Trophoblast cell (in vitro differentiated cells and primary cell): ENCODE data around the gene KLC1.
A peak's percentile ranks its signal among the peaks of the same experiment; 100 is the strongest.

ENCODE experiments used
- DNase-seq, 2 donors: peaks; one replicate each; pipeline ENCODE4 v3.0.0-alpha.2; 2016
- H2AFZ ChIP-seq: 2 replicates; pipeline ENCODE4 v1.6.1; 2013; ENCODE audit warnings: low read length, moderate library complexity, mild to moderate bottlenecking; ENCODE audit not compliant: insufficient read depth, poor library complexity
- H2AK5ac ChIP-seq: 2 replicates; pipeline ENCODE4 v1.6.1; 2013; ENCODE audit warnings: mild to moderate bottlenecking, low read length
- H2BK120ac ChIP-seq: 2 replicates; pipeline ENCODE4 v1.6.1; 2013; ENCODE audit warnings: low read length, mild to moderate bottlenecking, moderate library complexity; ENCODE audit not compliant: insufficient read depth, poor library complexity
- H2BK12ac ChIP-seq: 2 replicates; pipeline ENCODE4 v1.6.1; 2013; ENCODE audit warnings: mild to moderate bottlenecking, low read length, moderate library complexity
- H2BK5ac ChIP-seq: 2 replicates; pipeline ENCODE4 v1.6.1; 2013; ENCODE audit warnings: low read length, low read depth, moderate library complexity, mild to moderate bottlenecking; ENCODE audit not compliant: poor library complexity
- H3K14ac ChIP-seq: 2 replicates; pipeline ENCODE4 v1.6.1; 2013; ENCODE audit warnings: mild to moderate bottlenecking, low read length
- H3K18ac ChIP-seq: 2 replicates; pipeline ENCODE4 v1.6.1; 2013; ENCODE audit warnings: mild to moderate bottlenecking, low read length
- H3K23ac ChIP-seq: 2 replicates; pipeline ENCODE4 v1.6.1; 2013; ENCODE audit warnings: low read length
- H3K27ac ChIP-seq: 2 replicates; pipeline ENCODE4 v1.5.1; 2013; ENCODE audit warnings: low read depth, mild to moderate bottlenecking, inconsistent platforms, low read length, moderate library complexity
- H3K27me3 ChIP-seq: 2 replicates; pipeline ENCODE4 v1.6.1; 2013; ENCODE audit warnings: inconsistent platforms, mild to moderate bottlenecking, low read length, moderate library complexity; ENCODE audit not compliant: insufficient read depth
- H3K36me3 ChIP-seq, 2 experiments: 1 replicate in 1 of 2; 2 replicates in 1 of 2; pipeline ENCODE4 v1.6.1; 2013; ENCODE audit warnings: low read length in 2 of 2, mild to moderate bottlenecking in 2 of 2, moderate library complexity in 1 of 2; ENCODE audit not compliant: insufficient read depth in 2 of 2, control insufficient read depth in 1 of 2
- H3K4ac ChIP-seq: 2 replicates; pipeline ENCODE4 v1.6.1; 2013; ENCODE audit warnings: low read depth, mild to moderate bottlenecking, low read length, moderate library complexity
- H3K4me1 ChIP-seq, 2 experiments: 1 replicate in 1 of 2; 2 replicates in 1 of 2; pipeline ENCODE4 v1.6.1; 2013; ENCODE audit warnings: low read length in 2 of 2, mild to moderate bottlenecking in 2 of 2, moderate library complexity in 1 of 2; ENCODE audit not compliant: insufficient read depth in 2 of 2, control insufficient read depth in 1 of 2
- H3K4me2 ChIP-seq: 2 replicates; pipeline ENCODE4 v1.6.1; 2013; ENCODE audit warnings: inconsistent platforms, mild to moderate bottlenecking, low read length, moderate library complexity
- H3K4me3 ChIP-seq: 2 replicates; pipeline ENCODE4 v1.5.1; 2013; ENCODE audit warnings: mild to moderate bottlenecking, low read depth, low read length, inconsistent platforms
- H3K79me1 ChIP-seq: one replicate; pipeline ENCODE4 v1.6.1; 2013; ENCODE audit warnings: low read length
- H3K79me2 ChIP-seq: 2 replicates; pipeline ENCODE4 v1.6.1; 2013; ENCODE audit warnings: low read length, mild to moderate bottlenecking; ENCODE audit not compliant: control insufficient read depth, insufficient read depth, poor library complexity
- H3K9ac ChIP-seq: 2 replicates; pipeline ENCODE4 v1.6.1; 2013; ENCODE audit warnings: mild to moderate bottlenecking, low read length
- H3K9me3 ChIP-seq: 2 replicates; pipeline ENCODE4 v1.6.1; 2013; ENCODE audit warnings: low read depth, mild to moderate bottlenecking, control low read depth, inconsistent platforms, low read length; ENCODE audit not compliant: insufficient read depth
- H4K12ac ChIP-seq: 2 replicates; pipeline ENCODE4 v1.6.1; 2013; ENCODE audit warnings: low read depth, mild to moderate bottlenecking, low read length, moderate library complexity
- H4K8ac ChIP-seq: 2 replicates; pipeline ENCODE4 v1.6.1; 2013; ENCODE audit warnings: low read depth, mild to moderate bottlenecking, low read length, moderate library complexity
- H4K91ac ChIP-seq: one replicate; pipeline ENCODE4 v1.6.1; 2013; ENCODE audit warnings: low read depth, mild to moderate bottlenecking, low read length, moderate library complexity
- WGBS: extraction: QIAGEN DNeasy Blood & Tissue Kit; methylation state at CpG from one replicate; pipeline ENCODE4 v1.1.7; 2013; ENCODE audit warnings: missing lambda C conversion rate; ENCODE audit not compliant: insufficient read length, insufficient coverage; ENCODE audit errors: extremely low coverage; 5-methylcytosine and 5-hydroxymethylcytosine counted together

KLC1 gene

GRCh38 chr14:103621860-103622259 is 7.2 kb upstream of the KLC1 start:
- Histone ChIP-seq H3K4me3 (no peak overlapping the region), H2BK12ac (no peak overlapping the region), H3K36me3 (no peaks in the 10 kb centered on the region), H3K4ac (no peak overlapping the region), H2BK120ac (no peak overlapping the region), H3K23ac (no peak overlapping the region), H2BK5ac (no peak overlapping the region), H3K18ac (no peak overlapping the region), H3K9ac (no peak overlapping the region), H4K8ac (no peak overlapping the region), H2AK5ac (no peak overlapping the region), H3K4me2 (no peak overlapping the region), H3K27me3 (no peaks in the 10 kb centered on the region), H3K4me1 (peaks cover 0 to 4% of the 10 kb centered on the region in 2 experiments), H3K79me1 (peaks cover 3% of the 10 kb centered on the region), H3K79me2 (no peaks in the 10 kb centered on the region), H4K91ac (no peak overlapping the region), H3K9me3 (peaks cover 2% of the 10 kb centered on the region), H3K14ac (no peak overlapping the region), H4K12ac (no peak overlapping the region), H2AFZ (no peak overlapping the region), H3K27ac (no peak overlapping the region)
- DNase-seq: no peak
- WGBS: no CpG with 5 or more reads among the region's 5 CpGs

GRCh38 chr14:103623308-103623707 is 5.7 kb upstream of the KLC1 start:
- H3K79me1 ChIP-seq: peaks cover 4% of the 10 kb centered on the region
- H3K4ac ChIP-seq: no peak overlapping the region
- peaks cover 7 to 11% of the 10 kb centered on the region in 2 experiments for H3K4me1 ChIP-seq
- WGBS: no CpG with 5 or more reads among the region's 4 CpGs
- no peak overlapping the region for H2BK120ac ChIP-seq
- H3K4me2 ChIP-seq: no peak overlapping the region
- H3K27ac ChIP-seq: no peak overlapping the region
- no peak overlapping the region for H2BK5ac ChIP-seq
- no peak overlapping the region for H2BK12ac ChIP-seq
- H4K12ac ChIP-seq: no peak overlapping the region
- no peak overlapping the region for H2AK5ac ChIP-seq
- no peak overlapping the region for H3K18ac ChIP-seq
- peaks cover under 1% of the 10 kb centered on the region for H3K79me2 ChIP-seq
- no peak overlapping the region for H2AFZ ChIP-seq
- H3K9me3 ChIP-seq: no peaks in the 10 kb centered on the region
- no peak overlapping the region for H3K4me3 ChIP-seq
- H3K36me3 ChIP-seq: no peaks in the 10 kb centered on the region
- H3K9ac ChIP-seq: no peak overlapping the region
- H4K8ac ChIP-seq: no peak overlapping the region
- no peak overlapping the region for H3K14ac ChIP-seq
- H4K91ac ChIP-seq: no peak overlapping the region
- no peak overlapping the region for H3K23ac ChIP-seq
- DNase-seq: no peak
- no peaks in the 10 kb centered on the region for H3K27me3 ChIP-seq

- no peak overlapping the region for H2BK120ac ChIP-seq
- peak overlapping the region; percentile 8 for H2BK12ac ChIP-seq
- H3K4ac ChIP-seq: no peak overlapping the region
- no peak overlapping the region for H4K12ac ChIP-seq
- H3K27me3 ChIP-seq: no peaks in the 10 kb centered on the region
- WGBS: no CpG with 5 or more reads among the region's 16 CpGs
- no peak overlapping the region for H3K18ac ChIP-seq
- peak overlapping the region; percentile 77 for H2AK5ac ChIP-seq
- H3K9ac ChIP-seq: no peak overlapping the region
- peaks cover 6% of the 10 kb centered on the region for H3K79me2 ChIP-seq
- no peak overlapping the region for H3K27ac ChIP-seq
- peak overlapping the region; percentile 52 for H4K91ac ChIP-seq
- H4K8ac ChIP-seq: no peak overlapping the region
- peaks cover 9 to 13% of the 10 kb centered on the region in 2 experiments for H3K4me1 ChIP-seq
- no peak overlapping the region for H2AFZ ChIP-seq
- H3K4me3 ChIP-seq: no peak overlapping the region
- no peak overlapping the region for H3K14ac ChIP-seq
- no peaks in the 10 kb centered on the region for H3K9me3 ChIP-seq
- H2BK5ac ChIP-seq: no peak overlapping the region
- no peak overlapping the region for H3K23ac ChIP-seq
- H3K79me1 ChIP-seq: peaks cover 11% of the 10 kb centered on the region
- DNase-seq: no peak
- H3K36me3 ChIP-seq: no peaks in the 10 kb centered on the region
- H3K4me2 ChIP-seq: no peak overlapping the region
These were observed 5.0 kb upstream of the KLC1 start for GRCh38 chr14:103623883-103624482.

GRCh38 chr14:103624860-103625259 is 4.2 kb upstream of the KLC1 start:
- H3K4me2 ChIP-seq: no peak overlapping the region
- H3K18ac ChIP-seq: no peak overlapping the region
- H2AK5ac ChIP-seq: no peak overlapping the region
- H3K23ac ChIP-seq: no peak overlapping the region
- H3K4me3 ChIP-seq: no peak overlapping the region
- no peaks in the 10 kb centered on the region for H3K36me3 ChIP-seq
- H3K9ac ChIP-seq: no peak overlapping the region
- no peak overlapping the region for H4K12ac ChIP-seq
- no CpG with 5 or more reads among the region's 10 CpGs for WGBS
- H2BK5ac ChIP-seq: no peak overlapping the region
- no peak overlapping the region for H4K91ac ChIP-seq
- no peak overlapping the region for H3K14ac ChIP-seq
- no peak overlapping the region for H2AFZ ChIP-seq
- H3K4ac ChIP-seq: no peak overlapping the region
- H4K8ac ChIP-seq: no peak overlapping the region
- H3K27me3 ChIP-seq: no peaks in the 10 kb centered on the region
- H3K79me1 ChIP-seq: peaks cover 19% of the 10 kb centered on the region
- DNase-seq: peak; percentile 93 to 95
- no peaks in the 10 kb centered on the region for H3K9me3 ChIP-seq
- peaks cover 14% of the 10 kb centered on the region for H3K79me2 ChIP-seq
- no peak overlapping the region for H2BK120ac ChIP-seq
- no peak overlapping the region for H2BK12ac ChIP-seq
- H3K4me1 ChIP-seq: peaks cover 9 to 13% of the 10 kb centered on the region in 2 experiments
- H3K27ac ChIP-seq: no peak overlapping the region
